A673 (cell line): Measurements from ENCODE around the gene TMEM184A. TPM values are rescaled to one million over a fixed set of nuclear protein-coding genes. Genes with fewer than 3 reads are reported as not detected.

Source experiments
- BruUV-seq: library from RNA; stranded (reverse); fragments of 400-500 nt; replicated peaks from 2 replicates; lab custom pipeline; 2021; lab: Mats Ljungman, UMichigan
- CTCF ChIA-PET: fragments of 300-600 bp; sonication (Branson Sonifier 250); formaldehyde crosslinking; loops from one replicate; lab custom pipeline; 2022; ENCODE audit warnings: antibody characterized with exemption; lab: Charles Lee
- POLR2A ChIA-PET: fragments of 300-600 bp; sonication (Branson Sonifier 250); formaldehyde crosslinking; loops from one replicate; lab custom pipeline; 2022; ENCODE audit warnings: antibody characterized with exemption; ENCODE audit not compliant: low non-redundant PET; lab: Charles Lee
- DNase-seq: peaks from one replicate; pipeline ENCODE4 v3.0.0-alpha.2; 2015; ENCODE audit warnings: low spot score
- H3K27ac ChIP-seq: fragments of 200-600 bp; sonication (generic); 2 replicates; pipeline ENCODE4 v1.5.1; 2016; ENCODE audit warnings: mixed run types, low read depth, mild to moderate bottlenecking, mixed read lengths, antibody characterized with exemption, low read length; ENCODE audit not compliant: poor library complexity, severe bottlenecking
- H3K27me3 ChIP-seq: fragments of 200-600 bp; sonication (generic); replicated peaks from 2 replicates; pipeline ENCODE4 v1.6.1; 2017; ENCODE audit warnings: mixed run types, low read depth, mild to moderate bottlenecking, mixed read lengths, antibody characterized with exemption, low read length; ENCODE audit not compliant: insufficient read depth, poor library complexity
- H3K36me3 ChIP-seq: fragments of 200-600 bp; sonication (generic); 2 replicates; pipeline ENCODE4 v1.6.1; 2016; ENCODE audit warnings: mixed run types, mild to moderate bottlenecking, mixed read lengths, antibody characterized with exemption, low read length; ENCODE audit not compliant: insufficient read depth, poor library complexity, severe bottlenecking
- H3K4me1 ChIP-seq: fragments of 200-600 bp; sonication (generic); 2 replicates; pipeline ENCODE4 v1.6.1; 2017; ENCODE audit warnings: mixed run types, mild to moderate bottlenecking, mixed read lengths, antibody characterized with exemption, low read length; ENCODE audit not compliant: insufficient read depth, poor library complexity, severe bottlenecking
- H3K4me3 ChIP-seq: fragments of 200-600 bp; sonication (generic); 2 replicates; pipeline ENCODE4 v1.5.1; 2016; ENCODE audit warnings: low read depth, mixed run types, mild to moderate bottlenecking, mixed read lengths, low read length; ENCODE audit not compliant: poor library complexity, severe bottlenecking
- H3K9me3 ChIP-seq: fragments of 200-600 bp; sonication (generic); 2 replicates; pipeline ENCODE4 v1.6.1; 2016; ENCODE audit warnings: mixed run types, low read depth, mild to moderate bottlenecking, mixed read lengths, antibody characterized with exemption, low read length; ENCODE audit not compliant: poor library complexity, severe bottlenecking
- CTCF ChIP-seq: fragments of 300-800, 200-600 bp; sonication (generic); conservative IDR thresholded peaks from 2 replicates; pipeline ENCODE4 v1.5.1; 2017; ENCODE audit warnings: low read depth, mild to moderate bottlenecking, antibody characterized with exemption, low read length, moderate library complexity, mixed read lengths
- EZH2 ChIP-seq: fragments of 200-600 bp; sonication (generic); IDR thresholded peaks from 2 replicates; pipeline ENCODE4 v1.6.1; 2017; ENCODE audit warnings: borderline replicate concordance, low read depth, mild to moderate bottlenecking, mixed read lengths, antibody characterized with exemption, low read length; ENCODE audit not compliant: poor library complexity, severe bottlenecking
- intact Hi-C: fragments of 100-400 bp; cut with micrococcal nuclease; formaldehyde crosslinking; loops from one replicate; pipeline ENCODE4 v1.10.0; 2022; ENCODE audit not compliant: unreplicated experiment
- total RNA-seq: library from RNA; stranded (reverse); gene quantifications from 2 replicates; pipeline ENCODE4 v1.2.3, GENCODE V29; 2021

Gene TMEM184A
- total RNA-seq, 1 experiment from 2014 or later = not detected

- H3K4me3 ChIP-seq = peak overlapping the region; percentile 97
- BruUV-seq = no TSS peak
- DNase-seq = no peak
- ChIA-PET CTCF (no interaction called here), POLR2A (no interaction called here)
- peaks cover 5% of the 10 kb centered on the region for H3K36me3 ChIP-seq
- H3K27ac ChIP-seq = peak overlapping the region; percentile 95
- no peaks in the 10 kb centered on the region for H3K27me3 ChIP-seq
- H3K9me3 ChIP-seq = no peaks in the 10 kb centered on the region
- H3K4me1 ChIP-seq = peaks cover 35% of the 10 kb centered on the region
- no peak for TF ChIP-seq EZH2
- TF ChIP-seq CTCF = no peak
- intact Hi-C loops = no loop called here
Observed at GRCh38 chr7:1569440-1569832, 13.4 kb upstream of the TMEM184A start.

- CTCF ChIA-PET = no interaction called here
- POLR2A ChIA-PET = no interaction called here
Observed at GRCh38 chr7:1569016-1569415, 13.0 kb upstream of the TMEM184A start.

GRCh38 chr7:1567896-1568510, 12.0 kb upstream of the TMEM184A start:
- H3K9me3 ChIP-seq = no peaks in the 10 kb centered on the region
- H3K4me1 ChIP-seq = peaks cover 35% of the 10 kb centered on the region
- POLR2A ChIA-PET = no interaction called here
- intact Hi-C loops = no loop called here
- peak overlapping the region; percentile 30 for H3K4me3 ChIP-seq
- CTCF ChIA-PET = no interaction called here
- peaks cover 5% of the 10 kb centered on the region for H3K36me3 ChIP-seq
- H3K27ac ChIP-seq = peak overlapping the region; percentile 68
- TF ChIP-seq CTCF (no peak), EZH2 (no peak)
- BruUV-seq = no TSS peak
- peak; percentile 87 for DNase-seq
- no peaks in the 10 kb centered on the region for H3K27me3 ChIP-seq

More at GRCh38 chr7:1569016-1569415, 13.0 kb upstream of the TMEM184A start:
- intact Hi-C loops = no loop called here
- peak overlapping the region; percentile 95 for H3K27ac ChIP-seq
- peak overlapping the region; percentile 97 for H3K4me3 ChIP-seq
- DNase-seq = peak; percentile 27
- TF ChIP-seq EZH2 (no peak), CTCF (no peak)
- TSS peak; percentile 89 for BruUV-seq
- peaks cover 35% of the 10 kb centered on the region for H3K4me1 ChIP-seq
- no peaks in the 10 kb centered on the region for H3K9me3 ChIP-seq
- H3K27me3 ChIP-seq = no peaks in the 10 kb centered on the region
- H3K36me3 ChIP-seq = peaks cover 5% of the 10 kb centered on the region
